Endothelial cell of hepatic sinusoid (primary cell): ENCODE results near the gene SESN1.

Source experiments
- in situ Hi-C: cut with HindIII; loops from 2 replicates; pipeline ENCODE4 v1.10.0; 2017; ENCODE audit warnings: low sequenced_read_pairs

The SESN1 gene

DNA sequence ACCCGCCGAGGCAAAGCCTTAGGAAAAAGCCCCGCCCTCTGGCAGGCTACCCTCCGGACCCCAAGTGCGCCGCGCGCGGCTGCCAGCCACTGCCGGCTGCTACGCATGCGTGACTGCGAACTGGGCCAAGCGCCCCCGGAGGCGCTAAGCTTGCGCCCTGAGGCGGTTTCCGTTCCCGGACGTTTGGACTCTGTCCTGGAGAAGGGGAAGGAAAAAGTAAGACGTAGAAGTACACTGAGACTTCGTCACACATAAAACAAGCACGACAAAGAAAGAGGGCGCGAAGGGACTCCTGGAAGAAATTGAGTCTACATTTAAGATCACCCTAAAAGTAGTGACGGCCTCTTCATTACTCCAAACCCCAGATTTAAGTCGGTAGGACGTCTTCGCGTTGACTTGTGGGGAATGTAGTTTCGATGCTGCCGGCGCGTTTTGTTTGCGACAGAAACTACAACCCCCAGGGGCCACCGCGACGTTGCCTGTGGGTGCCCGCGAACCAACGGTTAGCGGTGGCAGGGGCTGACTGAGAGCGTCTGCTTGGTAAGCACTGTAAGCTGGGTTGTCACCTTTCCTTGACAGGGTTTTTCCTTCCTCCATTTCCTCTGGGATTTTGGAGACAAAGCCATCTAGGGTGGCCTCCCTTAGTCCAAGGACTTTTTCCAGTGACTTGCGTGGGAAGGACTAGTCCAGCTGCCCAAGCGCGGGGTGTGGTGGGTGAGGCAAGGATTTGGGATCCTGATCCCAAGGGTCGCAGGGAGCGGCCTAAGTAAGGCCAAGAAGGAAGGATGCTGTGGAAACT is 589 bp upstream of the SESN1 start, which contains the start of gene CEP57L1:
CEP57L1 (plus strand) TSS at position 472 of the 799 bp plus-strand sequence. CDS start 49,715 bp downstream, outside the sequence.
- in situ Hi-C loops, result loop anchor here (25.0 kb wide), 1 partner anchor 558 kb away; no protein-coding TSS in a partner anchor

DNA sequence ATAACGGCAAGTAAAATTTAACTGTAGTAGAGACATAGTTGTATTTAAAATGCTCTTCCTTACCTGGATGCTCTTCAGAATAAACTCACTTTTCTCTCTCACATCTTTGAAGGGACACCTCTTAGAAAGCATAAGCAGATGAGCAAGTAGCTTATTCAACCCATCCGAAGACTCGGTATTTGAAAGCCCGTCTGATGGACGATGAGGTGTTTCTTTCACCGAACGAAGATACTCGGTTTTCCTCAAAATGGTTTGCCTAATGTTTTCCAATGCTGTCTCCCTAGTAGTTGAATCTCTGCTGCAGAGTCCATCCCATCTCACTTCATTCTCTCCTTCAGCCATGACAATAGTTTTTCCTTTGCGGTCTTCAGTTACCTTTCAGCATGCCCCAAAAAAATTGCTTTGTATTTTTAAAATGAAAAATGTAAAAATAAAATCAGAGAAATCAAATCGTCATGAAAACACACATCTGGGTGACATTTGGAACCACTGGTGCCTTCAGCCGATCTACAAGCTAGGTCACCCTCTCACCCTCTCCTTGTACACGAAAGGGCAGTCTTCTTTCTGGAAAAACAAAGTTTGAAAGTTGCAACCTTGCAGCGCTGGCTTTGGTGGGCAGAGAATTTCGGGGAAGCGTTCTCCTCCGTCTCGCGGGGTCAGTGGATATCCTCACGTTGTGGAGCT is 772 bp downstream of the SESN1 start:
- in situ Hi-C loops, result loop anchor here (25.0 kb wide), 1 partner anchor 557 kb away; no protein-coding TSS in a partner anchor

DNA sequence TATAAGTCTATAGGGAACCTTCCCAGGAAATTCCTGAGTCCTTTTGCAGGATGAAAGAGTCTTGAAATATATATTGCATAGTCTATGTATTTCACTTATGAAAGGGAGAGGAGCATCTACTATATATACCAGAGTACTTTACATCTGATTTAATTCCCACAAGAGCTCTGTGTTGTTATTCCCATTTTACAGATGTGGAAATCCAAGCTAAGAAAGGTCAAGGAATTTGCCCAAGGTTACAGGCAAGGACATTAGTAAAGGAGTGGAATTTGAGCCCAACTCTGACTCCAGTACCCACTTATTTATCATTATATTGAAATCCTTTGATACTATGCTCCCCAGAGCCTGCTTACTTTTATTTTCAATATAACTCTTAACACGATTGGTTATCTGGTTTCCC is 2.6 kb downstream of the SESN1 start:
- in situ Hi-C loops, result loop anchor here (25.0 kb wide), 1 partner anchor 555 kb away; no protein-coding TSS in a partner anchor

DNA sequence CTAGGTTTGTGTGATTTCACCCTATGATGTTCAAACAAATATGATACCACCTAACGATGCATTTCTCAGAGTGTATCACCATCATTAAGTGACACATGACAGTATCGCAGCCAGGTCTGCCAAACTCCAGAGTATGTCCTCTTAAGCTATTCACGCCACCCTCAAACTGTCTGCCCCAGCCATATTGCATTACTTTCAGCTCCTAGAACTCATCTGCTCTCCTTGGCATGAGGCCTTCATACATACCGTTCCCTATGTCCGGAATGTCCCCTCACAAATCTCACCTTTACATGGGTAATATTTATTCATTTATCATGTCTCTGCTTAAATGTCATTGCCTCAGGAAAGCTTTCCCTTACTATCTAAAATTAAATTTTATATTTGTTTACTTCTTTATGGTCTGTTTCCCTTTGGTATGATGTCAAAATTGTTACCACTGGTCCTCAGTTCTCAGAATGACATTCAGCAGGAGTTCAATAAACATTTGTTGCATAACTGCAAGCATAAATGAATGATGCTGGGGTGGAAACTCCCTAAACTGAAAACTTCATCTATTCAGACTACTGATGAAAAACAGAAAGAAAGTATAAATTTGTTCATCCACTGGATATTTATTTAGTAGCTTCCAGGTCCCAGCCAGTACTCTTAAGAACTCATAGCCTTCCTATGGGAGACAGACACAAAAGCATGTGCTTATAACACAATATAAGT is 3.2 kb downstream of the SESN1 start:
- in situ Hi-C loops, result loop anchor here (25.0 kb wide), 1 partner anchor 554 kb away; no protein-coding TSS in a partner anchor

DNA sequence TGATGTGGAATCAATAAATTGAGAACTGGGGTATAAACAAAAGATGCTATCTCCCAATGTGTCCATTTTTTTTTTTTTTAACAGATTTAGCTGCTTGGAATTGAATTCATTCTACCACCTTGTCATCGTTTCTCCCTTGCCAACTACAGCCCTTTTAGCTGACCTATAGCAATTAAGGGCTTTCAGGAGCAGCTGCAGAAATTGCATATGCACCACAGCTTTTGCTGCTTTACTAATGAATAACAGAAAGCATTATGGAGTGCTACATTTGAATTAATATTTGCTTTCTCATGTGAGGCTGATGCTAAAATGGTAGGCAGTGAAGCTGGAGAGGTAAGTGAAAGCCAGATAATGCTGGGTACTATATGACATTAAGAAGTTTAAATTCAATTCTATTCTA is 5.7 kb downstream of the SESN1 start:
- in situ Hi-C loops, result loop anchor here (25.0 kb wide), 1 partner anchor 552 kb away; no protein-coding TSS in a partner anchor

DNA sequence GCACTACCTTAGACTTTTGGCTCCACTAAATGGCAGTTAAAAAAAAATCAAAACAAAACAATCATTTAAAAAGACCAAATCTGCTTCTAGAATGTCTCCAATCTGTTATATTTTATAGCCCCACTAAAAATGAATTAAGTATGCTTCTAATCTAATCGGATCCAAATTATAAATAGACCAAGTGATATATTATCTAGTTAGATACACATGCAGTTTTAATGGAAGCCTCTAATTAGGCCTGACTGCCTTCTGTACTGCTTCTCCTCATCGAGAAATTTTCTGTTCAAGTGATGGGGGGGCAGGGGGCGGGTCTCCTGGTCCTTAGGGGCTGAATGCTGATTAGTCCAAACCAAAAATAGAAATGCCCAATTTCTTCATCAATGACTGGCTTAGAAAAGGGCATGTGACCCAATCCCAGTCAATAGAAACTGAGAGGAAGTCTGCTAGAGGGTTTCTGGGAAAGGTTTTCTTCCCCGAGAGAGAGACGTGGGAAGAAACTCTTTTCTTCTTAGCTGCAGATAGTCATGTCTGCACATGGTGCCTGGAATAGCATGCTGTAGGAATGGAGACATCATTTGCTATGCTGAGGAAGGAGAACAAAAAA is 6.9 kb downstream of the SESN1 start:
- in situ Hi-C loops, result loop anchor here (25.0 kb wide), 1 partner anchor 550 kb away; no protein-coding TSS in a partner anchor

DNA sequence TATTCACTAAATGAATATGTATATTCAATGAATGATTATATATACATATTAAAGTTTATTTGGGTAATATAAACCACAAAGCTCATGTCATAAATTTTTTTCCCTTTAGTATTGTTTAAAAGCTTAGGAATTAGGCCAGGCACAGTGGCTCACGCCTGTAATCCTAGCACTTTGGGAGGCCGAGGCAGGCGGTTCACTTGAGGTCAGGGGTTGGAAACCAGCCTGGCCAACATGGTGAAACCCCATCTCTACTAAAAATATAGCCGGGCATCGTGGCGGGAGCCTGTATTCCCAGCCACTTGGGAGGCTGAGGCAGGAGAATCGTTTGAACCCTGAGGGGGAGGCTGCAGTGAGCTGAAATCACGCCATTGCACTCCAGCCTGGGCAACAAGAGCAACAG is 10.5 kb downstream of the SESN1 start:
- in situ Hi-C loops, result loop anchor here (25.0 kb wide), 1 partner anchor 547 kb away; no protein-coding TSS in a partner anchor

DNA sequence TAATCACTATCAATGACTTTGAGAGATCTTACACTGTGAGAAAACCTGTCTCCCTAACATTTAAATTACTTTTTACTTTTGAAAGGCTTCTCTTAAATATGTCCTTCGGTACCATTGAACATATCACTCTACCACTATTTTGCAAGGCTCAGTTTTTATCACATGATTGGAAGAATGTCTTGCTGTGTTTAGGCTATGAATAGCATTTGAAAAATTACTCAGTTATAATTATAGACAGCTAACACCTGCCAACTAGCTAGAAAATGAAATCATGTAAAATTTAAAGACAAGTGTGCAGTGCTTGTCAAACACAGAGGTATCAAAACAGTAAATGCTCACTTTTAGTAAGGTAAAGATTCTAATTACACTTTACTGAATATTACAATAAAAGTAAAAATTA is 11.0 kb downstream of the SESN1 start:
- in situ Hi-C loops, result loop anchor here (25.0 kb wide), 1 partner anchor 546 kb away; no protein-coding TSS in a partner anchor

DNA sequence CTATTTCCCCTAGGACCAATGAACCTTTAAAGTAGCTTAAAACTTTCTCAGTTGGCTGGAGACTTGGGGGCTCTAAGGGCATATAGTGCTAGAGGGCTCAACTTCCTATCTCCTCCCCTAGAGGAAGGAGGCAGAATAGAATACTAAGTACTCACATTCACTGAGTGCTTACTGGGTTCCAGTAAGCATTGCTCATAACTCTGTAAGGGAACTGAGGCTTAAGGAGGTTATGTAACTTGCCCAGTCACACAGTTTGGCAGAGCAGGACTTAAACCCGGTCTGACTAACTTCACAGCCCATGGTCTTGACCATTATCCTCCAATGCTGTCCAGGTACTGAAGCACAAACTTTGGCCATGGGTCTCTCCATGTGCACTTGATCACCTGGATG is 12.5 kb downstream of the SESN1 start:
- in situ Hi-C loops, result loop anchor here (25.0 kb wide), 1 partner anchor 545 kb away; no protein-coding TSS in a partner anchor

DNA sequence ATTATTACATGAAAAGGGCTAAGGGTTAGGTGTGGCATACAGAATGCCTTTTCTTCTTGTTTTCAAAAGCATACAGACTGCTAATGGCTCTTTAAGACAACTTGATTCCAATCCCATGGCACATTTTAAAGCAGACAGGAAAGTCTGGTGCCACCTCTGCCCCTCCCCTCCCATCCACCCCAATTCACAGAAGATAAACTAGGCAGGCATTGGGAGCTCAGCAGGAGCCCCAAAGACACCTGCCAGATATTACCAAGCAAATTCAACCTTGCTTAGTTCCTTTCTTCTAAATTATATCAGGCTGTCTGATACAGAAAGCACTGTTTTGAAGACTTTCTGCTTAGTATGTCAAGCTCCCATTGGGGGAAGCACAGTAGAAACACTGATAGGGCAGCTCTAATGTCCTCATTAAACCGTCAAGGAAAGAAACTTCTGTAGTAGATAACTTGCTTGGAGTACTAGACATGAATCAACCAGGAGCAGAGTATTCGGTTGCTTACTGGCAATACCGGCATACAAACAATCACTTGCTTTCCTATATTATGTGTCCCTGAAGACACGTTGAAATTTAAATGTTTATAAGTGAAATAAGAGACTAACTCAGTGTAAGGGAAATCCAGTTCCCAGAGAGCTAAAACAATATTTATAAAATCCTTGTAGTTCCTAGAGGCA is 13.0 kb downstream of the SESN1 start:
- in situ Hi-C loops, result loop anchor here (25.0 kb wide), 1 partner anchor 544 kb away; no protein-coding TSS in a partner anchor

DNA sequence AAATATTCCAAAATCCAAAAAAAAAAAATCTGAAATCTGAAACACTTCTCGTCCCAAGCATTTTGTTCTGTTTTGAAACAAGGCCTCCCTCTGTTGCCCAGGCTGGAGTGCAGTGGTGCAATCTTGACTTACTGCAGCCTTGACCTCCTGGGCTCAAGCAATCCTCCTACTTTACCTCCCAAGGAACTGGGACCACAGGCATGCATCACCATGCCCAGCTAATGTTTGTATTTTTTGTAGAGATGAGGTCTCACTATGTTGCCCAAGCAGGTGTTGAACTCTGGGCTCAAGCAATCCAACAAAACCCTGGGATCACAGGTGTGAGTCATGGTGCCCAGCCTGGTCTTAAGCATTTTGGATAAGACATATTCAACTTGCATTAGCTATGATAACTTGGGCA is 13.6 kb downstream of the SESN1 start:
- in situ Hi-C loops, result loop anchor here (25.0 kb wide), 1 partner anchor 544 kb away; no protein-coding TSS in a partner anchor

DNA sequence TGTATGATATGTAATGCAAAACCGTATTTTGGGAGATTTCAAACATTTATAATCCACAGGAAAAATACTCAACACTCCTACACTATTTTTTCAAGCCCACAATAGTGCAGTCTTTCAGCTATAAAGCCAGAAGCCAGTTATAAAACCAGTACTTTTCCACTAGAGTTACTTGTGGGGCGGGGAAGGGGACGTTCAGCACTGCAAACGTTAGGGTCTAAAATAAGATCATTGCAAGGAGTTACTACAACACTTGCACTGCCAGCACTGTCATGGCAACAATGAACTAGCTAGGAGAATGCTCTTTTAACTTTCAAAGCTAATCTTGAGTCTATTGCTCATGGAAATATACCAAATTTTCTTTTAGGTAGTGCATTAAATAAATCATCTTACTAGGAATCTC is 14.7 kb downstream of the SESN1 start:
- in situ Hi-C loops, result loop anchor here (25.0 kb wide), 1 partner anchor 543 kb away; no protein-coding TSS in a partner anchor

DNA sequence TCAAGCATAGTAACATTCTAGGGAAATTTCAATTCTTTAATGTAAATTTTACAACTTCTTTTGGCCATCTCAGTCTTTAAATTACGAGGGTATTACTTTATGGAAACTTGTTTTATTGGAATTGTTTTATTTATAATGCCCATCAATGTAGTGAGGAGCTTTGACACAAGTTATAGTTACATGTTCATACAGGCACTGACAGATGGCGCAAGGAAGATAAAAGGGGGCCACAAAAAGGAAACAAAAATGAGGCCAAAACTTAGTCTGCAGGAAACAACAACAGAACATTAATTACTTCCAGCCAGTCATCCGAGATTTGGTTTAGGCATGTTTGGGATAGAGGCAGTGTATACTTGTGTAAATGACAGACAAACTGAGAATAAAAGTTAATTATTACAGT is 18.3 kb downstream of the SESN1 start:
- in situ Hi-C loops, result loop anchor here (25.0 kb wide), 1 partner anchor 539 kb away; no protein-coding TSS in a partner anchor

DNA sequence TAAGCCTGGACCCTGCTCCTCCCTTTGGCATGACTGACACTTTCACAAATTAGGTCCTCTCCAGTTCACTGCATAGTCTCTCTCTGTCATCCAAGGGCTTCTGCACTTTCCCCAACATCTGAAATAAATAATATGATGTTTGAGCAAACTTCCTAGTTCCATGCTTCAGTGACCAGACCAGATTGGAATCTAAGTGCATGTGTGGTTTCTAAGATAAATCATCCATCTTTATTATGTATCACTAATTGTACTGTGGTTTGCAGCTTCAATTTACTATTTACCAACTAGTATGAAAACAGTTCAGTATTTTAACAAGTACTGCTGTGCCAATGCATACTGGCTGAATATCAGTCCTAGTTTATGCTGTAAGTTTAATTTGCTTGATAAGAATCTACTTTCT is 18.7 kb downstream of the SESN1 start:
- in situ Hi-C loops, result loop anchor here (25.0 kb wide), 1 partner anchor 539 kb away; no protein-coding TSS in a partner anchor

DNA sequence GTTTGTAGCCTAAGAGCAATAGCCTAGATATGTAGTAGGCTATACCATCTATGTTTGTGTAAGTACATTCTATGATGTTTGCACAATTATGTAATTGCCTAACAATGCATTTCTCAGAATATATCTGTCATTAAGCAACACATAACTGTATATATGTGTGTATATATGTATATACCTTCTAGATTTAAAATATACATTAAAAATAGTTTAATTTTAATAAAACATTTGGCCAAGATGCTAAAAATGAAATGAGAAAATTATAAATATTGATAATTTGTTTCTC is 20.6 kb downstream of the SESN1 start:
- in situ Hi-C loops, result no loop called here

DNA sequence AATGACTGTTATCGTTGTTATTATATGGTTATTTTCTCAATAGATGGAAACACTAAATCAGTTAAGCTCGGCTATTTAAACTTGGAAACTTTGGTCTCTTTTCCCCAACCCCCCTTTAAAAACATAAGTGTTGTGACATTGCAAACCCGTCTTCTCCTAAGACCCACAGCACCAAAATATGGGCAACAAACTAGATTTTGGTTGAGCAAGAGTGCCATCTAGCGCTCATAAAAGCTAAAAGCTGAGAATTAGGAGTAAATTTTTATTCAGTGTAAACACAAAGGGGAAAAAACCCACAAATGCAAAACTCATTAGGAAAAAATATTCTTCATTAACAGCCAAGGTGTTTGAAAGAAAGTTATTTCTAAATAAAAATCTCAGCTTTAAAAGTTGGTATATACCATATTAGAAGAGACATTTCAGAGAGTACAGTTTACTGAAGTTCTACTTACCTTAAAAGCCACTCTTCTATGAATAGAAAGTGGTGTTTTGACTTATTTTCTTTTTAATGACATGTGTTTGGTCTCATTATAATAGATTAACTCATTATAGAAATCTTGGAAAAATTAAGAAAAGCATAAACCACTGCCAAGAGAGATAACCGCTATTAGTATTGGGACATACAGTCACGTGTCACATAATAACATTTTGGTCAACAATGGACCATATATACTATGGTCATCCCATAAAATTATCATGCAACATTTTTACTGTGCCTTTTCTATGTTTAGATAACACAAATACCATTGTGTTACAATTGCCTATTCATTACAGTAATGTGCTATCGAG is 21.1 kb downstream of the SESN1 start:
- in situ Hi-C loops, result no loop called here

DNA sequence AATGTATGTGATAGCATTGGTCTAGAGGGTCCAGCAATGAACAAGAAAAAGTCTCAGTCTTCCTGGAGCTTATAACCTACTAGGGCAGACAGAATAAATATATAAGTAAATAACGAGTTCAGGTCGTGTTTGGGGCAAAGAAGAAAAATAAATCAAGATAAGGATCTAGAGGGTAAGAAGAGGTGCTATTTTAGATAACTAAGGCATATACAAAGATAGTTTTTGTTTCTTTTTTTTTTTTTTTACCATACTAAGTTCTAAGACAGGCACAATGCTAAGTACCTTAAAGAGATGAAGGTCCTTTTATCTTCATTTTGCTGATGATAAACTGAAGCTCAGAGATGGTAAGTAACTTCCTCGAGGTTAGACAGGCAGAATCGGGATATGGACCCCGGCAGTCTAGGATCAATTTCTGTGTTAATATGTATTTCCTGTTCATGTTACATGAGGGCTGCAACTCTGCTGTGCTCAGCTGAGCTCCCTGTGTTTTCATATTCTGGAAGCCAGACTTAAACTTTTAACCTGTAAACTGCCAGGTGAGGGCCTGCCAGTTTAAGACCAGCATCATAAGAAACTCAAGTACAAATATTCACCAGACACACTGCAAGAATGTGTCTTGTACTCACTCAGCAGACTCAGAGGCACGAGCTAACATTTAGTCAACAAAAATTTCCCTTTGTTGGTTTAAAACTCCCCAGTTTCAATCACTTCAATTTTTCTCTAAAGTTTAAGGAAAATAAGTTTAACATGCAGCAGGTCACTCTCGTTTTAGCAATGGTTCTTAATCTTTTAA is 23.3 kb downstream of the SESN1 start:
- in situ Hi-C loops, result no loop called here

DNA sequence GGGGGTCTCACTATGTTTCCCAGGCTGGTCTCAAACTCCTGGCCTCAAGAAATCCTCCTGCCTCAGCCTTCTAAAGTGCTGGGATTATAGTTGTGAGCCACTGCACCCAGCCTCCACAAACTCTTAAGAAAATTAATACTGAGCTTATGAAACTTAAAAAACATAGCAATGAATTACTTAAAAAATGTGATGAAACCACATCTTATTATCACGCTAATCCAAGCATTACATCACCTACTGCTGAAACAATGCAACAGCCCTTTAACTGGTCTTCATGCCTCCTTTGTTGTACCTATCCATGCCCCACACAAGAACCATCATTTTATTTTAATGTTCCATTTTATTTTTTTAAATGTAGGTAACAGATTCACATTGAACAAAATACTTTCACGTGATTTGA is 24.9 kb downstream of the SESN1 start:
- in situ Hi-C loops, result loop anchor here (5.0 kb wide), 1 partner anchor 47 kb away; no protein-coding TSS in a partner anchor
